BE2C (cell line): ENCODE data around the gene ARID3C.
A peak's percentile ranks its signal among the peaks of the same experiment; 100 is the strongest.

Experiments used
- DNase-seq: peaks from one replicate; pipeline ENCODE4 v3.0.0-alpha.2; 2020
- H3K27me3 ChIP-seq: fragments of 250-450 bp; sonication (Bioruptor Pico); 2 replicates; pipeline ENCODE4 v1.5.1; 2020; ENCODE audit warnings: mild to moderate bottlenecking
- H3K36me3 ChIP-seq: fragments of 250-450 bp; sonication (Bioruptor Pico); 2 replicates; pipeline ENCODE4 v1.5.1; 2020; ENCODE audit warnings: mild to moderate bottlenecking
- H3K4me1 ChIP-seq: fragments of 250-450 bp; sonication (Bioruptor Pico); 2 replicates; pipeline ENCODE4 v1.5.1; 2020
- H3K4me3 ChIP-seq: 2 replicates; pipeline ENCODE4 v1.5.1; 2011; ENCODE audit warnings: low read depth, low read length
- H3K9me3 ChIP-seq: fragments of 250-450 bp; sonication (Bioruptor Pico); 2 replicates; pipeline ENCODE4 v1.5.1; 2020
- CTCF ChIP-seq: IDR thresholded peaks from 2 replicates; pipeline ENCODE4 v1.5.1; 2012; ENCODE audit warnings: mild to moderate bottlenecking, low read depth, low read length

The ARID3C gene

GRCh38 chr9:34662526-34663302 lies 33.8 kb upstream of the ARID3C start, which contains the start of gene CCL27:
Gene CCL27, minus strand, starts transcription at chr9:34662657. Its CDS starts 24 bp downstream, at chr9:34662633.
- H3K4me3 ChIP-seq, result no peak within 1 kb of the TSS
- no peaks in the 10 kb centered on the region; the same call in 1 of the 2 replicates for H3K4me1 ChIP-seq
- H3K27me3 ChIP-seq, result no peaks in the 10 kb centered on the region
- no peaks in the 10 kb centered on the region for H3K9me3 ChIP-seq
- peaks cover 7% of the 10 kb centered on the region; the same call in 1 of the 2 replicates for H3K36me3 ChIP-seq
- TF ChIP-seq CTCF, result no peak
- no peak for DNase-seq

- TF ChIP-seq CTCF, result no peak
- no peak for DNase-seq
- no peaks in the 10 kb centered on the region for H3K9me3 ChIP-seq
- peaks cover 9% of the 10 kb centered on the region for H3K4me1 ChIP-seq
- H3K36me3 ChIP-seq, result peaks cover 7% of the 10 kb centered on the region; the same call in 1 of the 2 replicates
- H3K4me3 ChIP-seq, result no peak overlapping the region
- H3K27me3 ChIP-seq, result no peaks in the 10 kb centered on the region
Measured at GRCh38 chr9:34659592-34660253, 30.9 kb upstream of the ARID3C start.

DNA sequence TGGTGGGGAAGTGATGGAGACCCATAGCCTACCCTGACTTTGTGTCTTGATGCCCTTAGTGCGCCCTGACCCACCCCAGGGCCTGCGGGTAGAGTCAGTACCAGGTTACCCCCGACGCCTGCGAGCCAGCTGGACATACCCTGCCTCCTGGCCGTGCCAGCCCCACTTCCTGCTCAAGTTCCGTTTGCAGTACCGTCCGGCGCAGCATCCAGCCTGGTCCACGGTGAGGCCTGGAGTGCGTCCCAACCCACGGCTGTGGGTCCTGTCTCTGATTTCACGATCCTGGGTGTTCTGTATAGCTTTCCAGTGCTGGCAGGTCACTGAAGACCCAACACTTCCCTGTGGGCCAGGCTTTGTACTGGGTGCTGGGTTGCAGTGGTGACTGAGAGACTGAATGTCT lies 29.6 kb upstream of the ARID3C start:
- Histone ChIP-seq H3K4me1 (peaks cover 18% of the 10 kb centered on the region), H3K4me3 (no peak overlapping the region), H3K9me3 (no peaks in the 10 kb centered on the region), H3K36me3 (peaks cover 7% of the 10 kb centered on the region; the same call in 1 of the 2 replicates), H3K27me3 (no peaks in the 10 kb centered on the region)
- TF ChIP-seq CTCF, result no peak
- DNase-seq, result no peak

DNA sequence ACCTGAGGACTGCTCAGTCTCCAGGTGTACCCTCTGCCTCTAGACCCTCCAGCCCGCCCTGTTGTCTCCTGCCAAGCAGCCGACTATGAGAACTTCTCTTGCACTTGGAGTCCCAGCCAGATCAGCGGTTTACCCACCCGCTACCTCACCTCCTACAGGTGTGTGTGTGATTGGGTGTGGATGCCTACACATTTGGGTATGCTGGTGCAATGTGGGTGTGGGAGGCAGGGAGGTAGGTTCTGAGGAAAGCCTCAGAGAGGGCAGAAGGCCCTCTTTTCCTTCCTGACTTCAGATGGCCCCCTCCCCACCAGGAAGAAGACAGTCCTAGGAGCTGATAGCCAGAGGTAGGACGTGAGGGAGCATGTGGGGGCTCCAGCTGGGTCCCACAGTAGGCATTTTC lies 28.1 kb upstream of the ARID3C start:
- Histone ChIP-seq H3K27me3 (no peaks in the 10 kb centered on the region), H3K36me3 (peaks cover 7% of the 10 kb centered on the region; the same call in 1 of the 2 replicates), H3K4me1 (peaks cover 30% of the 10 kb centered on the region), H3K4me3 (no peak overlapping the region), H3K9me3 (no peaks in the 10 kb centered on the region)
- DNase-seq, result no peak
- TF ChIP-seq CTCF, result no peak

DNA sequence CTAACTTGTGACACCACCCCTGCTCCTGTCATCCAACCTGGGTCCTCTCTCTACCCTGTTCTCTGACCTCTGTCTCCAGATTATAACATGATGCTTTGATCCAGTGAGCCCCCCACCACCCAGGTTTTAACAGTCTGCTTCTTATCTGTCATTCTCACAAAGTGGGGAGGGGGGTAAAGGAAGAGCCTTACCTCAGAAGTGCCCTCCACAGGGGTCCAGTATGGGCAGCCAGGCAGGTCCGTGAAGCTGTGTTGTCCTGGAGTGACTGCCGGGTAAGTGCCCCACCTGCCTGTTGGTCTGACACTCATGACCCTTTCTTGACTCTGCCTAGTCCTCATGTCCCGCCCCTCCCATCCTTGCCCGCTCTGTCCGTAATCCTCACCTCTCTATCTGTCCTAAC lies 26.5 kb upstream of the ARID3C start:
- peaks cover 6% of the 10 kb centered on the region; the same call in 1 of the 2 replicates for H3K36me3 ChIP-seq
- DNase-seq, result no peak
- no peak for TF ChIP-seq CTCF
- no peaks in the 10 kb centered on the region for H3K27me3 ChIP-seq
- no peaks in the 10 kb centered on the region for H3K9me3 ChIP-seq
- H3K4me3 ChIP-seq, result peak overlapping the region; percentile 41
- peaks cover 44% of the 10 kb centered on the region for H3K4me1 ChIP-seq
